HG03066 (cell line): ENCODE results near the gene LKAAEAR1.

Source experiments
- ATAC-seq: cut with Tn5 transposase; IDR thresholded peaks from one replicate; pipeline ENCODE4 v1.9.1; 2021; ENCODE audit warnings: low read depth; ENCODE audit not compliant: unreplicated experiment

The LKAAEAR1 gene

DNA sequence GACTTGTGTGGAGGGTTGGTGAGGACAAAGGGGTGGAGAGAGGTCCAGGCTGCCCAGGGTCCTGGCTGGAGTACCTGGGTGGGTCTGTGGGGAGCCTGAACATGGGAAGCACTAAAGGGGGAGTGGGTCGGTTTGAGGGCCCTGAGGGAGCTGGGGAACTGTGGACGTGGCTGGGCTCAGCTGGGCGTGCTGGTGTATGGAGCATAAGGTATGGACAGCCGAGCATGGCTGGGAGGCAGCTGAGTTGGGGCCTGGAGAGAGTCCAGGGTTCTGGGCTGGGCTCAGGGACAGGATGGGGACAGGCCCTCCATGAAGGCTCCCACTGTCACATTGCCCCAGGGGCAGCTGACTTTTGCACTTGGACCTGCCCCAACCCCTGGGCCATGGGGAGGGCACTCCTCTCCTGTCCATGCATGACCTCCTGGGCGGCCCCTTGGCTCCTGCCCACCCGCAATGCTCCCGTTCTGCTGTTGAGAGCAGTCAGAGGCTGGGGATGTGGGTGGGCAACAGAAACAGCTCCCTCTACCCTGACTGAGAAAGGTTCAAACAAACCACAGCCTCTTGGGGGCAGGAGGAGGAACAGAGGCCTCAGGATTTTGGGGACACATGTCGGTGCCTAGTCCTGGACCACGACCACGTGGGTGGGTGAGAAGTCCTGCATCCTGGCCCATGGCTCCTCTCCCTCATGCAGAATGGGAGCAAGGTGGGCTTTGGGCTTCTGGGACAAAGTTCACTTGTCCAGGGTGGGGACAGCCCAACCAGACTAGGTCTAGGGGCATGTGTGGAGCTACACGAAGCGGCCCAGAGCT, 43.8 kb downstream of the LKAAEAR1 start:
- no peak for ATAC-seq

DNA sequence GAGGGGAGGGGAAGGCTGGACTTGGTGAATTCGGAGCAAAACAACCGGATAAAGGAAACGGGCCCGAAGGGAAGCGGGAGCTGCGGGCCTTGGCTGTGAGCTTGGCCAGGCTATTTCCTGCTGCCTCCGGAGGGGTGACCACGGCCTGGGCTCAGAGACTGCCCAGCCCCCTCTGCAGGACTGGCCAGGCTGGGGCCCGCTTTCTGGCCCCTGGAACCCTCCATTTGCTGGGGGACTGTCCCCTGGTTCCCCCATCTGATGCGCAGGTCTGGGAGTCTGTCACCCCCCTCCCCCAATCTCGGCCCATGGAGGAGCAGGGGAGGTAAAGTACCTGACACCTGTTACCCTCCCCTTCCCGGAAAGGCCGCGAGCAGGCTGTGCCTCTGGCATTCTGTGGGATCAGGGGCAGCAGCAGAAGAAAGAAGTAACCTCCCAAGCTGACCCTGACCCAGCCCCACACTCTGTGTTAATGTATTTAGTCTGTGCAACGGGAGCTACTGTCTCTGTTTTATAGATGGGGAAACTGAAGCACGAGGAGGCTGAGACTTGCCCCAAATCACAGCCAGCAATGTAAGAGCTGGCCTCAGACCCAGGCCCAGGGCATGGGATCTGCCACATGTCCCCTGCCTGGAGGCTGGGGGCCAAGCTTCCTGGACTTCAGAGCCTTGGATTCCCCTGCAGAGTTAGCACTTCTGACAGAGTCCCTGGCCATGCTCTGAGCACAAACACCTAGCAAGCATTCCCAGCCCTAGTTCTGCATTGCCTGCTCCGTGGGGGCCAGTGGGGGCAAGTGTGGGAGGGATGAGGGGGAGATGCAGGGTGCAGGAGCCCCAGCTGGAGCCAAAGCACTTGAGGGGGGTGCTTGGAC, 44.7 kb downstream of the LKAAEAR1 start:
- ATAC-seq: no peak

DNA sequence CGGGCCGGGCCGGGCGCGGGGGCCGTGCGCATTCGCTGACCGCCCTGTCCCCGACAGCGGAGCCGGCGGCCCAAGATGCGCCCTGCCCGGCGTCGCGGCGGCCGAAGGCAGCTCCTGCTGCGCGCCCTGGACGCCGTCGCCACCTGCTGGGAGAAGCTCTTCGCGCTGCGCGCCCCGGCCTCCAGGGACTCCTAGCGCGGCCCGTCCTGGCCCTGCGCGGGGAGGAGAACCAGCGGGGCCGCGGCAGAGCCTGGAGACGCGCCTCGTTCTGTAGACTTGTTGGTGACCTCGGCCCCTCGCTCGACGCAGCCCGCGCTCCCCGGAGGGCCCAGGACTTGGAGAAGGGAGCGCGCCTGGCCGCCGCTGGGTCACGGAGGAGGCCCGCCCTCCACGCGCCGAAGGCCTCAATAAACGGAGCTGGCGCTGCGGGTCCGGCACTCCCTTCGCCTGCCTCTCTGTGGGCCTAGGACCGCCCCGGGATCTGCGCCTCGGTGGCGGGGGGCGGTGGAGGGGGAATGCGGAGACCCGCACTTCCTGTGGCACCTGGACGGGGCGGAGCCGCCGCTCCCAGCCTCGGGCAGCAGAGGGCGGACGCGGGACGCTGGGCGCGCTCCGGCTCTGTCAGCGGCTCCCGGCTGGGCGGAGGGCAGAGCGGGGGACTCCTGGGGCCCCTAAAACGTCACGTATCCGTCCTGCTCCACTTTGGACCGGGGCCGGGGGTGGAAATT, 45.5 kb downstream of the LKAAEAR1 start:
- ATAC-seq: peak; percentile 46

DNA sequence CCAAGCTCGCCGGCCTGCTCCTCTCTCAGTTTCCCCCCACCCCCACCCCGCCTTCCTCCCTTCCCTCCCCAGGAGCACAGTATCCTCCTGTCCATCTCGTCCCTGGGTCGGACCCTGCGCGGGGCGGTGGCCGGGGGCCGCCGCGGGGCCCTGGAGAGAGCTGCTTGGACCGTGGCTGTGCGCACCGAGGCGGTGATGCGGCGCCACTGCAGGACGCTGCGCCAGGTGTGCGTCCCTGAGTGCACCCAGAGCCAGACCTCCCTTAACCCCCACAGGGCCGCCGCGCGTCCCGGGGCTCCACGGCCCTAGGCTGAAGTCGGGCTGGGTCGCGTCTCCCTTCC, 46.0 kb downstream of the LKAAEAR1 start:
- peak; percentile 21 for ATAC-seq

DNA sequence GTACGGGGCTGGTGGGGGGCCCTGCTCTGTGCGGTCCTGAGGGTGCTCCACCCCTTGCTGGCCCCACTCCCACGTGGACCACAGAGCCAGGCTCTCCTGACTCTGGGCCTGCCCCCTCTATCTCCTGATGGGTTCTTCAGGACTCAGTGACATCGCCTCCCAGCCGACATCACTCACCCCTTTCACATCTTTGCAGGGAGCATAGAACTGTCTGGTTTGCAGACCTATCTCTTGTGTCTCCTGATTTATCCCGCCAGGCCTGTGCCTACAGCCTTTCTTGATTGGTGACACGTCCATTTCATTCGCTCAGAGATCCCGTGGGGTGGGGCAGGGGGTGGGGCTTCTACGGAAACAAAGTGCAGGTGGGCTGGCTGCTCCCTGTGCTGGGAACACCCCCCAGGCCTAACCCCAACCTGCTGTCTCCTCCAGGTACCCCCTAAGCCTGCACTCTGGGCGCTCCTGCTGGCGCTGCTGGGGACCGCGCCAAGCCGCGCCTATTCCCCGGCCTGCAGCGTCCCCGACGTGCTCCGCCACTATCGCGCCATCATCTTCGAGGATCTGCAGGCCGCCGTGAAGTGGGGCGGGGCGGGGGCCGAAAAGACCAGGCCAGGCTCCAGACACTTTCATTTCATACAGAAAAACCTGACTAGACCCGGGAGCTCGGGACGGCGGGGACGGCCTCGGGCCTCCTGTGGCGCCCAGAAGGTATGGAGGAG, 46.5 kb downstream of the LKAAEAR1 start:
- no peak for ATAC-seq

DNA sequence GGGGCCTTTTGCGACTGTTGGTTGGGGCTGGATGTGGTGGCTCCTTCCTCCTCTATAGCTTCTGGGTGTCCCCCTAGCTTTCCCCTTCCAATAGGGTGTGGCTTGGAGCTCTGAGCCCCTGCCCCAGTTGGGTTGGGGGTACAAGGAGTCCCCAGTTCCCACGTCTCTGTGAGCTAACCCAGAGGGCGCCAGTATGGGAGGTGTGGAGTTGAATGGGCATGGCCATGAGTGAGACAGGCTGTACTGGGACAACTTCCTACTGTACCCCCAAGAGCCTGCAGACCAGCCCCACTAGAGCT, 47.0 kb downstream of the LKAAEAR1 start:
- ATAC-seq: no peak

DNA sequence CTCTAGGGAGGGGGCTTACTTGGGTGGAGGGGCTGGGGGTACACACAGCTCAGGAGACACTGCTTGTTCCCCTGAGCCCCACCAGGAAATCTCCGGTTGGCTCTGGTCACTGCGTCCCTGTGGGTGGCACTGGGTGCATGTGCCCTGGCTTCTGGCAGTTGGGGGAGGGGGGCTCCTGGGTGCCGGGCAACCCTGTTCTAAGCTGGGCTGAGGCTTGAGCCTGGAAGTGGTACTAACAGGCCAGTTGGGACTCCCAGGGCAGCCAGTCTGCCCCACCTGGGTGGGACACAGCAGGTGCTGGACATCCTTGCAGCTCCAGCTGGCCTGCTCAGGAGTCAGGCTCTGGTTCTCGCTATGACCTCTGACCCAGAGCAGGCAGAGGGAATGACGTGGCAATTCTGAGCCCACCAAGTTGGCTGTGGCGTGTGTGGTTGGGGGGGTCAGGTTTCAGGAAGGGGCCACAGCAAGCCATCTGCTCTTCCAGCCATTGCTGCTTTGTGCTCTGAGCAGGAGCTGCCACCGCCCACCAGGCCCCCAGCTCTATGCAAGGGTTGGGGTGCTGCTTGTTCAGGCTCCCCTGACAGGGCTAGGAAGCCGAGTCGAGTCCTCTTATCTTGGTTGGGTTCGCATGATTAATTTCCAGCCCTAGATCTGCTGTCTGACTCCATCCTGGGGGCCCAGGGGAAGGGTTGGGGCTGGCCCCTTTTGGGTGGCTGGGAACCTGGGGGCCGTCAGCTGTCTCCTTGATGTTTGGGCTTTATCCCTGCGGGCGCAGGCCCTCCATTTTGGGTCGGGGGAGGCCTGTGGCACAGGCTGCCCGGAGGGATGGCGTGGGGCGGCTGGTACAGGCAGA, 47.6 kb downstream of the LKAAEAR1 start:
- ATAC-seq: no peak

DNA sequence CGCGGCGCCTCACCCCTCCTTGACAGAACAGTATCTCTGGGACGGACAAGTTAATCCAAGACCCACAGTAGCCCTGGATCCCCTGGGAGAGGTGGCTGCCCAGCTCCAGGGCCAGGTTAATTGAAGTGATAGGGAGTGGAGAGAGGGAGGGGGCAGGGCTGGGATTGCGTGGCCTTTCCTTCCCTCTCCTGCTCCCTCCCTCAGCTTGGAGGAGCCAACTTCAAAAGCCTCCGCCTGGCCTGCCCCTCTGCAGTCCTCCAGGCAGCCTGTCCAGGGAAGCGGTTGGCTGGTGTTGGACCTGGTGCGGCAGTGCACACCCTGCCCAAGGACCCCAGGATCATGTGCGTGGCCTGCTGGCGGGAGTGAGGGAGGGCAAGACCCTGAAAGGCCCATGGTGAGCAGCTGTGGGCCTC, 48.3 kb downstream of the LKAAEAR1 start, which contains the start of gene C20orf204:
Gene C20orf204 (plus strand): TSS at position 250 of the 413 bp plus-strand sequence. CDS start 142 bp downstream, at position 392.
- ATAC-seq: no peak

DNA sequence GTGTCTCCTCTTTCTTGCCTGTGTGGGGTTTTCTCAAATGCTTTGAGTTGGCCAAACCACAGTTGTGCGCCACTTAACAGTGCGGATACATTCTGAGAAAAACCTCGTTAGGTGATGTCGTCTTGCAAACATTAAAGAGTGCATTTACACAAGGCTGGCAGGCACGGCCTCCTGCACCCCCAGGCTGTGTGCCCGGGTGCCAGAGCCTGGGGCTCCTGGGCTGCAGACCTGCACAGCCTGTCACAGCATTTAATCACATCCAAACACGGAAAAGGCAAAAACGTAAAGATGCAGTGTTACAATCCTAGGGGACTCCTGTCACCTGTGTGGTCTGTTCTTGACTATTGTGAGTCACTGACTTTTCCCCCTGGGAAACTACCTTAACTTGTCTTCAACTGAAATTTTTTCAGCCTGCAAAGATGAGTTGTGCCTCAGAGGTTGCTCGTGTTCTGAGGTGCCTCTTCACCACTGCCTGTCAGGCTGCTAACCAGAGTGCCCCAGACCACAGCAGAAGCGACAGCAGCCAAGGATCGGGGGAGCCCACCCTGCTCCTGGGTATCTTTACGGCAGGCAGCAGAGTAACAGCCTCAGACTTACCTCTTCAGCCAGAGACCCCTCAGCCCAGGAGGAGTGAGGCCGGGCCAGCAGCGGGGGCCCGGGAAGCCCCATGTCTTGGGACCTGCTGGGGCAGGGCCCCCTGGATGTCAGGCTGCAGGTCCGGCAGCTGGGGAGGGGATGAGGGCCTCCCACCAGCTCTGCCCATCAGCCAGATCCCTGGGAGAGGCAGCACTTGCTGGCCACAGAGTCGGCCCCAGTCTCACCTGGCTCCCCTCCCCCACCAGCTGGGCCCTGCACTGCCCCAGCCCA, 48.9 kb downstream of the LKAAEAR1 start:
- ATAC-seq: no peak

DNA sequence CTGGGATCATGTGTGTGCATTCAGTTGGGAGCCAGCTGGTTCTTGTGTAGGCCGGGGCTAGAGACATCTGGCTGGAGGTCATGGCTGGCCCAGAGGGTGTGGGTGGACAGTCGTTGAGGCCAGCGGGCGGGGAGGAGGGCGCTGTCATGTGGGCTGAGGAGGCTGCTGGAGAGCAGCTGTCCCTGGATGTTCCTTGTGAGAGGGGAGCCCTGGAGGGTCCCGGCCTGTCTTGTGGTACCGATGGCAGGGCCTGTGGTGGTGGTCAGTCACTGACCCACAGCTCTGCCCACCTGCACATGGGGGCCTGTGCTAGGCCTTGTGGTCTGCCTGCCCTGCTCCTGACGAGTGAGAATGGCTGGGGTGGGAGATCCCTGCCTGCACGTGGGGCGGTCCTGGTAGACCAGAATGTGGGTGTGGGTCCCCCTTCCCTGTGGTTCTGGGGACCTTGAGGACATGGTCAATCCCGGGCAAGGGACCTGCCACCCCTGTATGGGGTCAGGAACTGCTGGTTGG, 50.2 kb downstream of the LKAAEAR1 start:
- ATAC-seq: no peak
